WI38 (cell line): ENCODE measurements around the gene CACNB2.

ENCODE experiments used
- H3K4me3 ChIP-seq: 2 replicates; pipeline ENCODE4 v1.5.1; 2011; ENCODE audit warnings: low read depth, mild to moderate bottlenecking, control low read depth, low read length
- CTCF ChIP-seq: IDR thresholded peaks from 2 replicates; pipeline ENCODE4 v1.5.1; 2012; ENCODE audit warnings: low read depth, mild to moderate bottlenecking, control low read depth, low read length

Gene CACNB2

GRCh38 chr10:18134509-18134908 is 5.7 kb upstream of the CACNB2 start:
- no peak overlapping the region for H3K4me3 ChIP-seq
- TF ChIP-seq CTCF, result no peak

GRCh38 chr10:18134921-18135320 is 5.3 kb upstream of the CACNB2 start:
- no peak overlapping the region for H3K4me3 ChIP-seq
- TF ChIP-seq CTCF, result no peak

GRCh38 chr10:18136073-18136791 is 4.0 kb upstream of the CACNB2 start:
- H3K4me3 ChIP-seq, result no peak overlapping the region
- TF ChIP-seq CTCF, result no peak

- H3K4me3 ChIP-seq, result no peak overlapping the region
Measured at GRCh38 chr10:18137111-18137510, 3.1 kb upstream of the CACNB2 start.

GRCh38 chr10:18140957-18141845 is 977 bp downstream of the CACNB2 start:
- H3K4me3 ChIP-seq, result no peak overlapping the region
- TF ChIP-seq CTCF, result no peak

More at GRCh38 chr10:18137111-18137510, 3.1 kb upstream of the CACNB2 start:
- TF ChIP-seq CTCF, result no peak

GRCh38 chr10:18142151-18142550 is 1.9 kb downstream of the CACNB2 start:
- H3K4me3 ChIP-seq, result no peak overlapping the region
- no peak for TF ChIP-seq CTCF

GRCh38 chr10:18144396-18144795 is 4.2 kb downstream of the CACNB2 start:
- no peak overlapping the region for H3K4me3 ChIP-seq
- no peak for TF ChIP-seq CTCF
